ENCODE data around the gene PIP5K1C.
"Not testable (repeated sequence)": the region's sequence is repeated elsewhere in the genome, so short reads cannot be mapped to it uniquely, and the experiment has no call there.

PIP5K1C gene

GRCh38 chr19:3586707-3587346 is 113.4 kb downstream of the PIP5K1C start:
- no peak for DNase-seq (ENCODE audit: low read depth)

- DNase-seq (ENCODE audit: low read depth): no peak
Measured at GRCh38 chr19:3586127-3586626, 114.1 kb downstream of the PIP5K1C start.

GRCh38 chr19:3585301-3586126 is 114.8 kb downstream of the PIP5K1C start, which contains the start of gene GIPC3:
Gene GIPC3, plus strand, starts transcription at chr19:3585478. Its CDS starts 120 bp downstream, at chr19:3585598.
- no peak for DNase-seq (ENCODE audit: low read depth)

DNA sequence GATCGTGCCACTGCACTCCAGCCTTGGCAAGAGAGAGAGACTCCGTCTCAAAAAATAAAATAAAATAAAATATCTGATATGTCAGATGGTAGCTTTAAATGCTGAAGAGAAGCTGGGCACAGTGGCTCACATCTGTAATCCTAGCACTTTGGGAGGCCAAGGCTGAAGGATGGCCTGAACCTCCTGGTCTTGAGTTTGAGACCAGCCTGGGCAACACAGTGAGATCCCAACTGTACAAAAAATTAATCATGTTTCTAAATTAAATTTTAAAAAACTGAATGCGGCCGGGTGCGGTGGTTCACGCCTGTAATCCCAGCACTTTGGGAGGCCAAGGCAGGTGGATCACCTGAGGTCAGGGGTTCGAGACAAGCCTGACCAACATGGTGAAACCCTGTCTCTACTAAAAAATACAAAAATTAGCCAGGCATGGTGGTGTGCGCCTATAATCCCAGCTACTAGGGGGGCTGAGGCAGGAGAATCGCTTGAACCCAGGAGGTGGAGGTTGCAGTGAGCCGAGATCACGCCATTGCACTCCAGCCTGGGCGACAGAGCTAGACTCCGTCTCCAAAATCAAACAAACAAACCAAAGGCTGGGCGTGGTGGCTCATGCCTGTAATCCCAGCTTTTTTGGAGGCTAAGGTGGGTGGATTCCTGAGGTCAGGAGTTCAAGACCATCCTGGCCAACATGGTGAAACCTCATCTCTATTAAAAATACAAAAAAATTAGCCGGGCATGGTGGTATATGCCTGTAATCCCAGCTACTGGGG is 116.0 kb downstream of the PIP5K1C start:
- DNase-seq (ENCODE audit: low read depth): not testable (repeated sequence)

GRCh38 chr19:3581792-3582191 is 118.5 kb downstream of the PIP5K1C start:
- DNase-seq (ENCODE audit: low read depth): not testable (repeated sequence)
